Bronchial epithelial cell (primary cell): Measurements from ENCODE around the gene C2CD4B. TPM values are rescaled to one million over a fixed set of nuclear protein-coding genes. Genes with fewer than 3 reads are reported as not detected.

Experiments
- DNase-seq: peaks from one replicate; pipeline ENCODE4 v3.0.0-alpha.2; 2010; ENCODE audit warnings: low read depth
- FAIRE-seq: peaks from 2 replicates; lab custom pipeline; 2011; peaks lifted over from hg19 to GRCh38; lab: Jason Lieb, UNC
- H3K27me3 ChIP-seq: 2 replicates; pipeline ENCODE4 v1.5.1; 2011; ENCODE audit warnings: low read length; ENCODE audit not compliant: control insufficient read depth, insufficient read depth
- H3K36me3 ChIP-seq: 2 replicates; pipeline ENCODE4 v1.5.1; 2011; ENCODE audit warnings: low read length; ENCODE audit not compliant: control insufficient read depth, insufficient read depth
- H3K4me3 ChIP-seq: 2 replicates; pipeline ENCODE4 v1.5.1; 2011; ENCODE audit warnings: mild to moderate bottlenecking, low read depth, low read length, control low read depth
- total RNA-seq: library from RNA; depleted of rRNA; stranded (reverse); fragments of >200 nt; gene quantifications from 2 replicates; pipeline ENCODE4 v1.2.1, GENCODE V29; 2014
- TF ChIP-seq, protein P1 (sequence below): IDR thresholded peaks from 2 replicates; pipeline ENCODE4 v1.5.1; 2011; ENCODE audit warnings: mild to moderate bottlenecking, moderate library complexity, low read length, control low read depth, inconsistent platforms; ENCODE audit not compliant: insufficient read depth, severe bottlenecking

C2CD4B gene
- total RNA-seq, 1 donor from 2014 or later, result 0.26 TPM

DNA sequence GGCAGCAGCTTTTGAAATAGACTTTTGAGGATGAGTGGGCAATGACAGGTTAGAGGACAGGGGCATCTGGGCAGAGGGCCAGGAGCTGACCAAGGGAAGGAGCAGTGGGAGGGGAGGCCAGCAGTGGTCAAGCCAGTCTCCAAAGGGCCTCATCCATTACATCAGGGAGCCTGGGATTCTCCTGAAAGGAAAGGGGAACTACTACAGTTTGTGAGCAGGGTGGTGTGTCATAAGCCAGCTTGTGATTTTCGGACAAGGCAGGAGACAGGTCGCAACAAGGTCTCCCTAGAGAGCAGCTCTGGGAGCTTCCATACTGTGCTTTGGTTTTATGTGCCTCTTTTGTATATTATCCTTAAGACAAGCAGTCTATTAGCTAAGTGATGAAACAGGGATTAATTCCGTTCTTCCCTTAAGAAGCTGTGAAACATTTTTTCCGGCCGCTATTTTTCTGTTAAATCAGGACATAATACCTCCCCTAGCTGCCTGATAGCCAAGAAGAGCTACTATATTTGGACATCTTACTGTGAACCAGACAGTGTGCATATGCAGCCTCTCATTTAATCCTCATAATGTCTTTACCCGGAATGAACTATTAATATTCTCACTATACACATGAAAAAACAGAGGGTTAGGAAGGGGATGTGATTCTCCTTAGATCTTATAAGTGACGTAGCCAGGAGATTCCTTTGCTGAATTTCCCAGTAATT, 46.4 kb downstream of the C2CD4B start:
- no peaks in the 10 kb centered on the region for H3K36me3 ChIP-seq
- DNase-seq (peak; percentile 46), FAIRE-seq (no peak)
- H3K4me3 ChIP-seq, result no peak overlapping the region
- no peaks in the 10 kb centered on the region for H3K27me3 ChIP-seq
- TF ChIP-seq, protein P1, sequence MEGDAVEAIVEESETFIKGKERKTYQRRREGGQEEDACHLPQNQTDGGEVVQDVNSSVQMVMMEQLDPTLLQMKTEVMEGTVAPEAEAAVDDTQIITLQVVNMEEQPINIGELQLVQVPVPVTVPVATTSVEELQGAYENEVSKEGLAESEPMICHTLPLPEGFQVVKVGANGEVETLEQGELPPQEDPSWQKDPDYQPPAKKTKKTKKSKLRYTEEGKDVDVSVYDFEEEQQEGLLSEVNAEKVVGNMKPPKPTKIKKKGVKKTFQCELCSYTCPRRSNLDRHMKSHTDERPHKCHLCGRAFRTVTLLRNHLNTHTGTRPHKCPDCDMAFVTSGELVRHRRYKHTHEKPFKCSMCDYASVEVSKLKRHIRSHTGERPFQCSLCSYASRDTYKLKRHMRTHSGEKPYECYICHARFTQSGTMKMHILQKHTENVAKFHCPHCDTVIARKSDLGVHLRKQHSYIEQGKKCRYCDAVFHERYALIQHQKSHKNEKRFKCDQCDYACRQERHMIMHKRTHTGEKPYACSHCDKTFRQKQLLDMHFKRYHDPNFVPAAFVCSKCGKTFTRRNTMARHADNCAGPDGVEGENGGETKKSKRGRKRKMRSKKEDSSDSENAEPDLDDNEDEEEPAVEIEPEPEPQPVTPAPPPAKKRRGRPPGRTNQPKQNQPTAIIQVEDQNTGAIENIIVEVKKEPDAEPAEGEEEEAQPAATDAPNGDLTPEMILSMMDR, result no peak

DNA sequence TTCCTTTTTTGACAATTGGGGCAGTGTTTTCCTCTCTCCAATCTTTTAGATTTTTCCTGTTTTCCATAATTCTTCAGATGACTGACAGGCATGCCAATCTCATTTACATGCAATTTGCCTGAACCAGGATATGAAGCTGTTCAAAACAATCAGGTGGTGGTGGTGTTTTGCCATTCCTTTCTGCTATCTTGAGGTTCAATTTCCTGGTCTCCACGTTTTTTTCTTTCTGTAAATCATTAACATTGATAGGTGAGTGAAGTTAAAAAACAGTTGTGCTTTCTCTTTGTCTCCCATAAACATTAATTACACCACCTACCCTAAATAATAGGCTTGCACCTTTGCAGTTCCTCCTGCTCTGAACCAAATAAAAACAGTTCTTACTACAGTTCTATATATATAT, 49.2 kb downstream of the C2CD4B start:
- Histone ChIP-seq H3K27me3 (no peaks in the 10 kb centered on the region), H3K36me3 (no peaks in the 10 kb centered on the region), H3K4me3 (no peak overlapping the region)
- TF ChIP-seq, protein P1, result no peak
- no peak for FAIRE-seq
- DNase-seq, result no peak

Other genes with a start within 250 kb of the C2CD4B start
- 35.0 and 40.2 TPM in 2 replicates for gene VPS13C, start 104.8 kb downstream of the C2CD4B start, total RNA-seq
- 0.53 and 1.3 TPM in 2 replicates for gene C2CD4A, start 98.3 kb downstream of the C2CD4B start, total RNA-seq
- 4.7 and 14.1 TPM in 2 replicates for gene TLN2, start 225.3 kb upstream of the C2CD4B start, total RNA-seq